CD14-positive monocyte (primary cell): Measurements from ENCODE around the gene TMEM232. TPM values are rescaled to one million over a fixed set of nuclear protein-coding genes. Genes with fewer than 3 reads are reported as not detected.

ENCODE experiments used
- DNase-seq, 3 donors: peaks; one replicate each; pipeline ENCODE4 v3.0.0-alpha.2; 2011 to 2022
- H2AFZ ChIP-seq: 2 replicates; pipeline ENCODE4 v1.6.0; 2012; ENCODE audit warnings: mild to moderate bottlenecking, low read depth, low read length, inconsistent platforms; ENCODE audit not compliant: insufficient read depth, poor library complexity, severe bottlenecking
- H3K27ac ChIP-seq, 2 donors: 1 replicate in 1 of 2; 2 replicates in 1 of 2; pipeline ENCODE4 v1.5.1; 2012 to 2013; ENCODE audit warnings: low read length in 2 of 2, control low read depth in 1 of 2, inconsistent platforms in 1 of 2, low read depth in 1 of 2, mild to moderate bottlenecking in 1 of 2
- H3K27me3 ChIP-seq, 2 donors: one replicate each; pipeline versions ENCODE4 v1.6.0 to v1.6.1; 2011 to 2013; ENCODE audit warnings: low read length in 2 of 2; ENCODE audit not compliant: control insufficient read depth in 2 of 2, insufficient read depth in 2 of 2
- H3K36me3 ChIP-seq, 2 donors: replicated peaks in 1 of 2; 1 replicate in 1 of 2; 2 replicates in 1 of 2; pipeline versions ENCODE4 v1.5.1 to v1.6.1; 2012 to 2013; ENCODE audit warnings: low read length in 2 of 2, control low read depth in 1 of 2, inconsistent platforms in 1 of 2, mild to moderate bottlenecking in 1 of 2; ENCODE audit not compliant: insufficient read depth in 2 of 2, control insufficient read depth in 1 of 2
- H3K4me1 ChIP-seq, 2 donors: 1 replicate in 1 of 2; 2 replicates in 1 of 2; pipeline versions ENCODE4 v1.5.1 to v1.6.1; 2012 to 2013; ENCODE audit warnings: low read length in 2 of 2, control low read depth in 1 of 2, inconsistent platforms in 1 of 2, mild to moderate bottlenecking in 1 of 2, moderate library complexity in 1 of 2; ENCODE audit not compliant: insufficient read depth in 2 of 2, control insufficient read depth in 1 of 2
- H3K4me2 ChIP-seq: replicated peaks from 2 replicates; pipeline ENCODE3; 2012; ENCODE audit warnings: low read length, moderate library complexity, mild to moderate bottlenecking; ENCODE audit not compliant: poor library complexity, severe bottlenecking; ENCODE audit errors: extremely low read depth
- H3K4me3 ChIP-seq, 3 experiments: fragments of 200-600 bp in 1 of 3; sonication (generic) in 1 of 3; replicated peaks in 1 of 3; 1 replicate in 2 of 3; 2 replicates in 1 of 3; pipeline ENCODE4 v1.5.1; 2011 to 2013; ENCODE audit warnings: low read length in 3 of 3, mild to moderate bottlenecking in 3 of 3, control low read depth in 2 of 3, low read depth in 2 of 3, inconsistent platforms in 1 of 3, moderate library complexity in 1 of 3
- H3K79me2 ChIP-seq: 2 replicates; pipeline ENCODE4 v1.6.0; 2012; ENCODE audit warnings: mild to moderate bottlenecking, control low read depth, inconsistent platforms, low read length, moderate library complexity; ENCODE audit not compliant: insufficient read depth
- H3K9ac ChIP-seq: 2 replicates; pipeline ENCODE4 v1.6.0; 2017; ENCODE audit warnings: low read length, mild to moderate bottlenecking; ENCODE audit not compliant: insufficient read depth, poor library complexity, severe bottlenecking
- H3K9me3 ChIP-seq, 2 donors: replicated peaks in 1 of 2; 1 replicate in 1 of 2; 2 replicates in 1 of 2; pipeline versions ENCODE4 v1.5.1 to v1.6.1; 2012 to 2013; ENCODE audit warnings: low read length in 2 of 2, control low read depth in 1 of 2; ENCODE audit not compliant: control insufficient read depth in 1 of 2, insufficient read depth in 1 of 2
- H4K20me1 ChIP-seq: 2 replicates; pipeline ENCODE4 v1.6.0; 2012; ENCODE audit warnings: mild to moderate bottlenecking, low read length, control low read depth, moderate library complexity; ENCODE audit not compliant: insufficient read depth
- H3K27ac Mint-ChIP-seq, 7 donors: one replicate each; pipeline ENCODE4 v1.8.0; 2020; ENCODE audit warnings: mild to moderate bottlenecking in 7 of 7, mixed read lengths in 7 of 7, moderate library complexity in 6 of 7, inconsistent platforms in 2 of 7
- H3K27me3 Mint-ChIP-seq, 3 donors: one replicate each; pipeline ENCODE4 v1.8.0; 2021 to 2022; ENCODE audit warnings: low read depth in 3 of 3, mild to moderate bottlenecking in 3 of 3, mixed read lengths in 3 of 3, moderate library complexity in 3 of 3, inconsistent platforms in 1 of 3
- H3K36me3 Mint-ChIP-seq, 2 donors: one replicate each; pipeline ENCODE4 v1.8.0; 2020; ENCODE audit warnings: mixed read lengths in 2 of 2, inconsistent platforms in 1 of 2, mild to moderate bottlenecking in 1 of 2
- H3K4me1 Mint-ChIP-seq: one replicate; pipeline ENCODE4 v1.8.0; 2020; ENCODE audit warnings: mild to moderate bottlenecking, mixed read lengths
- H3K4me3 Mint-ChIP-seq, 2 donors: one replicate each; pipeline ENCODE4 v1.8.0; 2020; ENCODE audit warnings: mild to moderate bottlenecking in 2 of 2, mixed read lengths in 2 of 2, moderate library complexity in 1 of 2
- H3K9me3 Mint-ChIP-seq, 7 donors: one replicate each; pipeline ENCODE4 v1.8.0; 2020 to 2022; ENCODE audit warnings: mixed read lengths in 7 of 7, mild to moderate bottlenecking in 6 of 7, moderate library complexity in 6 of 7, inconsistent platforms in 2 of 7
- CTCF ChIP-seq: fragments of 200-600 bp; IDR thresholded peaks from one replicate; pipeline ENCODE4 v1.8.0; 2022; ENCODE audit warnings: antibody characterized with exemption, mild to moderate bottlenecking
- WGBS: methylation state at CpG from one replicate; pipeline ENCODE4 v1.1.5; 2013; ENCODE audit warnings: missing lambda C conversion rate; ENCODE audit not compliant: insufficient coverage; 5-methylcytosine and 5-hydroxymethylcytosine counted together
- intact Hi-C, 2 donors: fragments of 100-400 bp; cut with micrococcal nuclease; formaldehyde crosslinking; loops; one replicate each; pipeline versions ENCODE4 v1.15.0 to v1.15.1; 2023
- polyA plus RNA-seq, 3 donors: library from polyadenylated mRNA; depleted of rRNA in 1 of 3; unstranded in 2 of 3; stranded (reverse) in 1 of 3; fragments of 300-500 nt in 2 of 3; fragments of >200 nt in 1 of 3; fragmentation: Illumina TruSeq in 2 of 3; gene quantifications; 1 replicate in 2 of 3; 2 replicates in 1 of 3; pipeline ENCODE4 v1.2.3, GENCODE V29; 2012 to 2021

TMEM232 gene
- polyA plus RNA-seq, 3 donors = 0.04 to 1.4 (median 0.59) TPM

GRCh38 chr5:110492446-110492845 lies 234.0 kb downstream of the TMEM232 start:
- intact Hi-C loops = no loop called here
- H3K36me3 Mint-ChIP-seq = no peaks in the 10 kb centered on the region
- peaks cover 0 to 1% (median 0%) of the 10 kb centered on the region in 3 donors for H3K27me3 Mint-ChIP-seq

GRCh38 chr5:110478895-110479294 lies 247.6 kb downstream of the TMEM232 start:
- intact Hi-C loops = no loop called here
- Mint-ChIP-seq H3K9me3 (peaks cover 0 to 3% (median 0%) of the 10 kb centered on the region in 7 donors), H3K4me3 (no peak overlapping the region), H3K4me1 (no peaks in the 10 kb centered on the region), H3K36me3 (no peaks in the 10 kb centered on the region), H3K27ac (no peak overlapping the region), H3K27me3 (no peaks in the 10 kb centered on the region)
- H2AFZ ChIP-seq = no peak overlapping the region
- H3K27me3 ChIP-seq = no peaks in the 10 kb centered on the region
- H4K20me1 ChIP-seq = no peaks in the 10 kb centered on the region
- H3K79me2 ChIP-seq = no peaks in the 10 kb centered on the region
- TF ChIP-seq CTCF = no peak
- H3K9ac ChIP-seq = no peak overlapping the region
- no CpG with 5 or more reads among the region's 2 CpGs for WGBS
- H3K4me1 ChIP-seq = no peaks in the 10 kb centered on the region
- no peak overlapping the region for H3K4me3 ChIP-seq
- H3K9me3 ChIP-seq = no peaks in the 10 kb centered on the region
- no peak overlapping the region for H3K4me2 ChIP-seq
- no peak overlapping the region for H3K27ac ChIP-seq
- no peak for DNase-seq
- H3K36me3 ChIP-seq = no peaks in the 10 kb centered on the region

More at GRCh38 chr5:110492446-110492845, 234.0 kb downstream of the TMEM232 start:
- Histone ChIP-seq H3K4me1 (no peaks in the 10 kb centered on the region), H3K27me3 (no peaks in the 10 kb centered on the region), H3K27ac (no peak overlapping the region), H4K20me1 (no peaks in the 10 kb centered on the region), H3K36me3 (no peaks in the 10 kb centered on the region), H3K4me3 (no peak overlapping the region), H2AFZ (no peak overlapping the region), H3K4me2 (no peak overlapping the region), H3K9ac (no peak overlapping the region), H3K79me2 (no peaks in the 10 kb centered on the region), H3K9me3 (no peaks in the 10 kb centered on the region)
- H3K4me1 Mint-ChIP-seq = no peaks in the 10 kb centered on the region
- H3K27ac Mint-ChIP-seq = no peak overlapping the region
- DNase-seq = no peak
- H3K9me3 Mint-ChIP-seq = peaks cover 0 to 4% (median 0%) of the 10 kb centered on the region in 7 donors
- H3K4me3 Mint-ChIP-seq = no peak overlapping the region
- no peak for TF ChIP-seq CTCF
